ENCODE results near the gene AMMECR1.
"Not testable (repeated sequence)": the region's sequence is repeated elsewhere in the genome, so short reads cannot be mapped to it uniquely, and the experiment has no call there.

The AMMECR1 gene

DNA sequence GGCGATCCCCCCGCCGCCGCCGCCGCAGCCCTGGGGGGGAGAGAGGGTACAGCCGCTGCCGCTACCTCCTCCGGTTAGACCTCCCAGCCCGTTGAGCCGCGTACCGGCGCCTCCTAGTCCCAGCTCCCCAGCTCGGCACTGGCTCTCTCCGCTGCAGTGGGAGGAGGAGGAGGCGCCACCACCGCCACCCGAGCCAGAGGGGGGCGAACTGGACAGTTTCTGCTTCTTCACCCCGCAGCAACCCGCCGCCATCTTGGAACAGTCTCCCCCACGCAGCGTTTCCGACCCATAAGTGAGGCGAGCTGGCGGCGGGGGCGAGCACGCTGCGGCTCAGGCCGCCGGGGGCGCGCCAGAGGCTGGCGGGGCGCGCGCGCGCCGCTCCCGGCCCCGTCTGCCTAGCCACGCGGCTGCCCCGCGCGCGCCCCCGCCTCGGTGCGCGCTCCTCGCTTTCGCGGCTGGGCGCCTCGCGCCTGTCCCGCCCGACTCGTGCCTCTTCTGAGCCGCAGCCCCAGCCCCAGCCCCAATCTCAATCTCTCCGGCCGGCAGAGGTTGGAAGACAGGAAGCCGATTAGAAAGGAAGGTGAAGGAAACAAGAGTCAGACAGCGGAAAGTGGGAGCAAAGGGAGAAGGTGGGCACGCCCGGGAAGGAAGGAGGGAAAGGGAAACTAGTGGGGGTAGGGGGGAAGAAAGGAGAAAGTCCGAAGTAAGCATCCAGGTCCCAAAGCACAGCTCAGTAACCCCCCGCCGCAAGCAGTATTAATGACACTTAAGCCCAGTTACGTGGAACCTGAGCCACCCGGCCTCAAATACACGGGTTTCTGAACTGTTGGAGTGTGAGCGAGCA lies at the start of gene AMMECR1:
TSS of gene AMMECR1 (minus strand) at position 266 of the 844 bp plus-strand sequence. CDS start at position 252, 14 bp downstream.
- in situ Hi-C loops (cut with MboI; ENCODE audit: low sequenced_read_pairs): no loop called here

DNA sequence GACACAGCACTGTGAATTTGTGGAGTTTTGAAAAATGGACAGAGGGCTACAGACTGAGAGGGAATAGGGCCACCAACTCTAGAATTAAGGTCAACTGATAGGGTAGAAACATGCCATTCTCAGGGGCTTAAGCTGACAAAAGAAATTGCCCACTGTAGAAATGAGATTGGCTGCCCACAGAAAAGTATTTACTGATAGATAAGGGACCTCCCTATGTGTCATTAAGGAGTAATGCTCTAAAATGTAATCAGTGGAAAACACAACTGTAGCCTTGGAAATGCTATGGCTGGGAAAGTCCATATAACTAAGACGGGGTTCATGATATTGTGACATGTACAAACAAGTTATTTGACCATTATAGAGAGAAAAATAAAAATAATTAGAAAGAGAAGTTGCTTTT lies 45.4 kb upstream of the AMMECR1 start:
- in situ Hi-C loops (cut with MboI; ENCODE audit: low sequenced_read_pairs): no loop called here

DNA sequence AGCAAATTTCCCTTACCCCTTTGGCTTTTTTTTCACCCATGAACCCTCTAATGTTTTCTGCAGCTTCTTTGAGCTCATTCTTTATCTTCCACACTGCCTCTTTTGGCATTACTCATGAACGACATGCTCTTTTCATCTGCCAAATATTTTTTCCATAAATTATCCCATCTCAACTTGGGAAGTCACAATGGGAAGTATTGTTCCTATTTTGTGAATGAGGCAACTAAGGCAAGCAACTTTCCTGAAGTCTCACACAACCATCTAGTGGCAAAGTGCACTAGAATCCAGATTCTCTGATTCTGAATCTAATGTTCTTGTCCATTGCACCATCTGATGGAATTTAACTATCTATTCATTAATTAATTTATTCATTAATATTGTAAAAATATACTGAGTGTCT lies 41.4 kb upstream of the AMMECR1 start:
- in situ Hi-C loops (cut with MboI; ENCODE audit: low sequenced_read_pairs): no loop called here

GRCh38 chrX:110358548-110358947 lies 40.7 kb upstream of the AMMECR1 start, which contains the start of gene RTL9:
Gene RTL9 (plus strand): TSS chrX:110358848. CDS start chrX:110450618, 91,770 bp downstream.
- in situ Hi-C loops (cut with MboI; ENCODE audit: low sequenced_read_pairs): no loop called here

DNA sequence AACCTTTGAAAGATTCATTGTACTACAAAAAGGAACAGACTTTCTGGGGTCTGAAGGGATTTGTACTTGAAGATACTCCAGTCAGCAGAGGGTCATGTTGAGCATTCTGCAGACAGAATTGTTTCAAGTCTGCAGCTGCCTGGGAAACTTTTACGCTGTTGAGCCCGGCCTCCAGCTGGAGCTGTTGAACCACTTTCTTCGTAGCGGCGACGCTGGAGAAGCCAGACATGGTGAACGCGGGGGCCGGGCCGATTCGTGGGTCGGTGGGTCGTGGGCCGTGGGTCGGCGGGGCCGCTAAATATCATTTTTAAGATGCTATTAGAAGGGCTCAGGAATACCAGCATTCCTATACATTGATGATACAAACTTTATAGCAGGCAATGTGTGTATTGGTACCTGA lies 28.8 kb upstream of the AMMECR1 start:
- in situ Hi-C loops (cut with MboI; ENCODE audit: low sequenced_read_pairs): no loop called here

- in situ Hi-C loops (cut with MboI; ENCODE audit: low sequenced_read_pairs): no loop called here
Measured at GRCh38 chrX:110341189-110342035, 23.5 kb upstream of the AMMECR1 start.

DNA sequence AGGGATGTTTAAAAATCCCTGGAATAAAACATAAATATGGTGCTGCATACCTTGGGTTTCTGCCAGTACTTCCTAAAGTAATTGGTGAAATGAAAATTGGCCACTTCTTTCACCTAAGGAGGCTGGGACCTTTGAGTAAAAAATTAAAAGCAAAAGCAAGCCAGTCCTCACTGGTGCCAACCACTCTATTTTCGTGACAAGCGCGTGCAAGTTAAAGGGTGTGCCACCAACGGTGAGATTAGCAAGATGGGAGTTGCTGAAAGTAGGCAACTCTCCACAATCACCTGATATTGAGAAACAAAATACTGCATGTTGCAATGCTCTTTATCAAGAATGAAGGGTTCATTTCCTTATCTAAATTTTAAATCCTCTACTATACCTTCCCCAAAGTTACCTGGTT lies 21.1 kb upstream of the AMMECR1 start:
- in situ Hi-C loops (cut with MboI; ENCODE audit: low sequenced_read_pairs): no loop called here

GRCh38 chrX:110333458-110333857 lies 15.6 kb upstream of the AMMECR1 start:
- in situ Hi-C loops (cut with MboI; ENCODE audit: low sequenced_read_pairs): not testable (repeated sequence)

- in situ Hi-C loops (cut with MboI; ENCODE audit: low sequenced_read_pairs): no loop called here
Measured at GRCh38 chrX:110331444-110332030, 13.7 kb upstream of the AMMECR1 start.

- in situ Hi-C loops (cut with MboI; ENCODE audit: low sequenced_read_pairs): not testable (repeated sequence)
Measured at GRCh38 chrX:110328613-110329012, 10.7 kb upstream of the AMMECR1 start.

DNA sequence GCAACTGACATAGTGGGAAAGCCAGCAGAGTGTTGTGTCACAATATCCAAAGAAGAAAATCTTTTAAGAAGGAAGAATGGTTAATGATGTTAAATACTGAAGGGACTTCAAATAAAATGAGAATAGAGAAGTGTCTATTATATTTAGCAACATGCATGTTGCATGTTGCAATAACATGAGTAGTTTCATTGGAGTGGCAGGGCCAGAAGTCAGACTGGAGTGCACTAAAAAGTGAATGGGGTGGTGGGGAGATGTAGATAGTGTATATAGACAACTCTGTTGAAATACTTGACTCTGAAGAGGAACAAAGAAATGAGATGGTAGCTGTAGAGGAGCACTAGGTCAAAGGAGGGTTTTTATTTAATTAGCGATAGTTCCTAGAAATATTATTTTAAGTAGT lies 9.5 kb upstream of the AMMECR1 start:
- in situ Hi-C loops (cut with MboI; ENCODE audit: low sequenced_read_pairs): no loop called here

DNA sequence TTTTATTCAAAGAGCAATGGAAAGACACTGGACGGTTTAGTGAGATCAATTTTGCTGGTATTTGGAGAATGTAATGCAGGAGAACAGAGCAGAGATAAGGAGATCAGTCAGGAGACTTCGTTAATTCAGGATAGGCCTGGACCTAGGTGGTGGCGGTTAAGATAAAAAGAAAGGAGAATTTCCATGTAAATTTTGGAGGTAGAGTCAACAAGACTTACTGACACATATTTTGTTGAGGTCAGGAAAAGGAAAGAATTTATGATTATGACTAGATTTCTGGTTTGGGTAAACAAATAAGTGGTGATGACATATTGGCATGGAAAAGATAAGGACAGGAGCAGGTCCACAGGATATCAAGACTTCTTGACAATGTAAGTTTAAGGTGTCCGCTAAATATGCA lies 8.8 kb upstream of the AMMECR1 start:
- in situ Hi-C loops (cut with MboI; ENCODE audit: low sequenced_read_pairs): no loop called here

DNA sequence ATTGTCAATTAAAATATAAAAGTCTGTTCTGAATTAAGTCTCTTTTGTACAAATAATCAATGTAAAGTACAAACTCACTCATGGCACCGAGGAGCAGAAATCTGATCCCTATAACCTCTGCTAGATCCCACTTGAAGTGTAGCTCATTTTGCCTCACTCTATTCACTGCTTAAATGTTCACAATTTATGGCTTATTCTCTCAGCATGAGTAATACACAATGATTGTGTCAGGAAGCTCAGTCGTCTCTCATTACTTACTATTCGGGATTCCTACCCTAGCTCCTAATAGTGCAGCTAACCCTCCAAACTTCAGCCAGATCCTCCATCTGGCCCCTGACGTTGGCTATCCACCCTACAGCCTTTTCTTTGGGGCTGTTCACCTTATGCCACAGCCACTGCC lies 4.7 kb upstream of the AMMECR1 start:
- in situ Hi-C loops (cut with MboI; ENCODE audit: low sequenced_read_pairs): no loop called here

DNA sequence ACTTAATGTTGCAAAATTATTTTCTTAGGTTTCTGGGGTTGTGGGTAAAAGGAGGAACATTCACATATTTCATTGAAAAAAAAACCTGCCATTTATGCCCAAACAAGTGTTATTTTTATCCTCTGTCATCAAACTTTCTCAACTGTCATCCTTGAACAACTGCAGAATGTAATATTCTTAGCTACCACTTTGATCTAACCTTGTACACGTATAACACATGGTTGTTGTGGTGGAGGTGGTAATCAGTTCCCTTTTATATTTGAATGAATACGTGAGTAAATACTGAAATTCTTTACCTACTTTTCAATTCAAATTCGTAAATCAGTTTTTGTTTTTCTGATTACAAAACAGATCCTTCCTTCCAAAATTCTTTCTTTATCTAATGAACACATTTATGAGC lies 3.8 kb upstream of the AMMECR1 start:
- in situ Hi-C loops (cut with MboI; ENCODE audit: low sequenced_read_pairs): no loop called here

DNA sequence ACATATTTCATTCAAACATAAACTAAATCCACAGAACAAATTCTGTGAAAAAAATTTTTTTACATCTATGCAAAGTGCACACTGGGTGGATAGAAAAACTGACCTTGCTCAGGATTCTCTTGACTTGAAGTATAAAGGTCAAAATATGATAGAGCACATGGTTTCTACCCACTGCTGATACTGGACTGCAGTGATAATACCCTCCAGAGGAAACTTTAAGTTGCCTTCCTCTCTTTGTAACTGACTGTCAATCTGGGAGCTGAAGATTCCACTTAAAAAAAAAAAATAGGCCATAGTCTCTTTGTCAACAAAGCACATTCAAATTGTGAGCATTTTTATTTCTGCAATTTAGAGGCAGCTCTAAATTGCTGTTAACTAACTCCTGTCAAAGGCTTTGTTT lies 3.2 kb upstream of the AMMECR1 start:
- in situ Hi-C loops (cut with MboI; ENCODE audit: low sequenced_read_pairs): no loop called here

GRCh38 chrX:110320381-110320987 lies 2.6 kb upstream of the AMMECR1 start:
- in situ Hi-C loops (cut with MboI; ENCODE audit: low sequenced_read_pairs): no loop called here

DNA sequence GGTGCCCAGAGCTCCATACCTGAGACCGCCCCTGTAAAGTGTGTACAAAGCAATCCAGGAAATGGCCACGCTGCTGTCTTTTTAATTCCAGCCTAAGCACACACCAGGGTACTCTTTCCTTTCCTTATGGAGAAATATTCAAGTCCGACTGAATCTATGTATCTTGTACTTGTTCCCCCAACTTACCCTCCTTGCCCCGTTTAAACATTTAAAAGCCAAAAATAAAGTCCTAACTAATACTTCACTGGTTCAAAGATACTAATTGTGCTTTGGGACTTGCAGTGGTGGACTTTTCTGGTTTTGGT lies 731 bp upstream of the AMMECR1 start:
- in situ Hi-C loops (cut with MboI; ENCODE audit: low sequenced_read_pairs): no loop called here

DNA sequence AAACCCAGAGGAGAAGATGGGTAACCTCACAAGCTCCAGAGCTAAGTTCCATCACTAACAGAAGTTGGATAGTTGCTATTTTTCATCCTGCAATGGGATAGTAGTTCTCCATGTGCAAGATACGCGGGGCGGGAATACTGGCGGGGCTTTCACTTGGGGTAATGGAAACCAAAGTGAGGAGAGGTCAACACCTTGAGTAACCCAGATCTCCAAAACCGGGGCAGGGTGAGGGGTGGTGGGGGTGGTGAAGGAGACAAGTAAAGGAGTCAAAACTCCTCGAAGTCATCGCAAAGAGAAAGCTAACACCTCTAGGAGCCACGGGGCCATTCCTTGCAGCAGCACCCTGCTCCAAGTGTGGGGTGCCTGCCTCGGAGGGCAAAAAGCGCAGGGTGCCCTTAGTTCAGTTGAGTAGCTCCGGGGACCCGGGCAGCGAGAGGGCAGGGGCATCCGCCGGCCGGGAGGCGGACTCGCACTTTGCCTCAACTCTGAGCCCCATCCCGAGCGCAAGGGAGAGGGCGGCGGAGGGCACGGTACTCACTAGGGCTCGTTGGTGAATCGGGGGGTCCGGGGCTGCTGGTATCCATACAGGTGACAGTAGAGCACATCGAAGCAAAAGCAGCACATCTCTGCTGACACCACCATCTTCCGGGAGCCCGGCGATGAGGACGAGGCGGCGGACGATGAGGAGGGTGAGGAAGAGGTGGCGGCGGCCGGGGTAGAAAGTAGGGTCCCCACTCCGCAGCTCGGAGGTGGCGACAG lies 645 bp downstream of the AMMECR1 start:
- in situ Hi-C loops (cut with MboI; ENCODE audit: low sequenced_read_pairs): no loop called here

GRCh38 chrX:110316351-110317060 lies 1.4 kb downstream of the AMMECR1 start:
- in situ Hi-C loops (cut with MboI; ENCODE audit: low sequenced_read_pairs): no loop called here

- in situ Hi-C loops (cut with MboI; ENCODE audit: low sequenced_read_pairs): no loop called here
Measured at GRCh38 chrX:110315551-110315950, 2.3 kb downstream of the AMMECR1 start.
